ENCODE data around the gene IL31RA.

The IL31RA gene

DNA sequence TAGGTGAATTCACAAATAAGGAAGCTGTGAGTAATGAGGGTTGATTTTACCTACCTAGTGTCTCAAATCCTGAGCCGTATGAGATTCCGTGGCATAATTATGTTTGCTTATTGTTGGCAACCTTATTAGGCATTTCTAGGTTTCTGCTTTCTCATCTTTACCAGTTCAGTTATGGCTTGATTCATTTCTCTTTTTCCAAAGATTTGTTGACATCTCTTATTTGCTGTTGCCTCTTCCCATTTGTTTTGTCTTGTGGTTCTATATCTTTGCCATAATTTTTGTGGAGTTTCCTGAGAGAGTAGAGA, 470 bp downstream of the IL31RA start:
- no peak overlapping the region for H3K27ac Mint-ChIP-seq
- H3K4me1 Mint-ChIP-seq: no peaks in the 10 kb centered on the region
- peaks cover 15 to 26% of the 10 kb centered on the region in 2 donors for H3K27me3 Mint-ChIP-seq
- no peak overlapping the region for H3K4me3 Mint-ChIP-seq
- ATAC-seq (replicated peaks) (no peak), DNase-seq (no peak)
- H3K9me3 Mint-ChIP-seq: no peaks in the 10 kb centered on the region
- no peaks in the 10 kb centered on the region for H3K36me3 Mint-ChIP-seq

DNA sequence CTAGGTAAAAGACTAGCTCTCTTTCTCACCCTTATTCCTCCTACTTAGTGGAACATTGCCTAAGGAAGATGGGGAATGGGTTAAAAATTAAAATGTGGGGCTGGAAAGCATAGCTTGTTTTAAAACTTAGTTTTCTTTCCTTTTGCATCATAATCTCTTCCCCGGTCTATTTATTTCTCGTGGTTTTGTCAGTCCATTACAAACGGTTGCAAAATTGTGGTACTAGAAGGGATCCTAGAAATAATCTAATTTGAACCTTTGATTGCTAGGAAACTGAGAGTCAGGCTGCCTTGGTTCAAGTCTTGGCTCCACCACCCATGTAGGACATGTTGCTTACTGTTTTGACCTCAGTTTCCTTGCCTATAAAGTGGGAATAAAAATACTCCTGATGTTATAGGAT, 1.3 kb downstream of the IL31RA start:
- Mint-ChIP-seq H3K27ac (no peak overlapping the region), H3K4me3 (no peak overlapping the region), H3K4me1 (no peaks in the 10 kb centered on the region), H3K27me3 (peaks cover 15 to 27% of the 10 kb centered on the region in 2 donors), H3K9me3 (no peaks in the 10 kb centered on the region), H3K36me3 (no peaks in the 10 kb centered on the region)
- no peak for DNase-seq
- ATAC-seq (replicated peaks): no peak

DNA sequence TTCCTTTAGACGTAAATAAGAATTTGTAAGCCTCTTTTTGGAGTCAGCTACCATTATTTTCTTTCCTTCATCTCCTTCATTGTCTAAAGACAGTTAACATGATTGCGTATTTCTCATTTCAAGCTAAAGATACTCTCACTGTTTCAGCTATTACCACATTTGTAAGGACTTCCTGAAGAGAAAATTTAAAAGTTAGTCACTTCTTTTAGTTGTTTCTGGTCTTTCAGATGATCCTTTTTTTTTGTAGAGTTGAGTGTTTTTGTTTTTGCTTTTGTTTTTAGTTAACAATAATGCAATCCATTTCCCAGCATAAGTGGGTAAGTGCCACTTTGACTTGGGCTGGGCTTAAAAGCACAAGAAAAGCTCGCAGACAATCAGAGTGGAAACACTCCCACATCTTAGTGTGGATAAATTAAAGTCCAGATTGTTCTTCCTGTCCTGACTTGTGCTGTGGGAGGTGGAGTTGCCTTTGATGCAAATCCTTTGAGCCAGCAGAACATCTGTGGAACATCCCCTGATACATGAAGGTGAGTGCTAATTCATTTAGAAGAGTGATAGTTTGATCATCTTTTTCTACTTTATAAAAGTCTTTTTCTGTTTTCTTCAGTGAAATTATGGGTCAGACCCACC, 2.0 kb downstream of the IL31RA start:
- H3K27ac Mint-ChIP-seq: no peak overlapping the region
- H3K27me3 Mint-ChIP-seq: peaks cover 15 to 30% of the 10 kb centered on the region in 2 donors
- DNase-seq: no peak
- ATAC-seq (replicated peaks): no peak
- H3K4me1 Mint-ChIP-seq: no peaks in the 10 kb centered on the region
- H3K9me3 Mint-ChIP-seq: no peaks in the 10 kb centered on the region
- no peaks in the 10 kb centered on the region for H3K36me3 Mint-ChIP-seq
- H3K4me3 Mint-ChIP-seq: no peak overlapping the region

DNA sequence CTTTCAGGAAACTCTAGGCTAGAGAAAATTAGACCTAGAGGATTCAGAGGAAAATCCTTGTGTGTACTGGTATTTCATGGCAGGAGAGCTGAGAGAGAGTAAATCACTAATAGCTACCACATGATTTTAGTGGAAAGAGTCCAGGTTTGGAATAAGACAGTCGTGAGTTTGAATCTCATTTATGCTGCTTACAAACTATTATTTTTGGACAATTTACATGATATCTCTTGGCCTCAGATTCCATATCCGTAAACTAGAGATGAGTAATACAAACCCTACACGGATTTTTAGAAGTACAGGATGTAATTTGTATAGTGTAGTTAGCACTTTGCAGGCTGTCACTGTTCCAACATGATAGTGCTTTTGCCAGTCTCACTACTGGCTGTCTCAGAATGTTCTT, 2.7 kb downstream of the IL31RA start:
- H3K4me3 Mint-ChIP-seq: no peak overlapping the region
- H3K4me1 Mint-ChIP-seq: no peaks in the 10 kb centered on the region
- ATAC-seq (replicated peaks) (no peak), DNase-seq (no peak)
- no peaks in the 10 kb centered on the region for H3K36me3 Mint-ChIP-seq
- no peak overlapping the region for H3K27ac Mint-ChIP-seq
- H3K27me3 Mint-ChIP-seq: peaks cover 18 to 33% of the 10 kb centered on the region in 2 donors
- H3K9me3 Mint-ChIP-seq: no peaks in the 10 kb centered on the region

DNA sequence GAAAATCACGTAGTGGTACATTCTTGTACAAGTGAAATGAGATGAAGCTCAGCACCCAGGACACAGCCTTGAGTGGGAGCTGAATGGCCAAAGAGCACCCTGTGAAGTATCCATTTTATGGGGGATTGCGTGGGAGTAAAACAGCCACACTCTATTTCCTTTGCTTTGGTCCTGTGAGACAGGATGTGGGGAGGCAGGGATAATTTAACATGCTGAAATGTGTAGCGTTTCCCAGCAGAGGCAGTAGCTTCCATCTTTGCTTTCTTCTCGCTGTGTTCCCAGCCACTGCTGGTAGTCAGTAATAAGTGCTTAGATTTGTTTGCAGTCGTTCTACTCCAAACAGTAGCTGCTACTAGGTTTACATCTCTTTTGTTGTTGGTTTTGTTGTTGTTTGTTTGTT, 4.4 kb downstream of the IL31RA start:
- H3K4me1 Mint-ChIP-seq: no peaks in the 10 kb centered on the region
- ATAC-seq (replicated peaks): no peak

DNA sequence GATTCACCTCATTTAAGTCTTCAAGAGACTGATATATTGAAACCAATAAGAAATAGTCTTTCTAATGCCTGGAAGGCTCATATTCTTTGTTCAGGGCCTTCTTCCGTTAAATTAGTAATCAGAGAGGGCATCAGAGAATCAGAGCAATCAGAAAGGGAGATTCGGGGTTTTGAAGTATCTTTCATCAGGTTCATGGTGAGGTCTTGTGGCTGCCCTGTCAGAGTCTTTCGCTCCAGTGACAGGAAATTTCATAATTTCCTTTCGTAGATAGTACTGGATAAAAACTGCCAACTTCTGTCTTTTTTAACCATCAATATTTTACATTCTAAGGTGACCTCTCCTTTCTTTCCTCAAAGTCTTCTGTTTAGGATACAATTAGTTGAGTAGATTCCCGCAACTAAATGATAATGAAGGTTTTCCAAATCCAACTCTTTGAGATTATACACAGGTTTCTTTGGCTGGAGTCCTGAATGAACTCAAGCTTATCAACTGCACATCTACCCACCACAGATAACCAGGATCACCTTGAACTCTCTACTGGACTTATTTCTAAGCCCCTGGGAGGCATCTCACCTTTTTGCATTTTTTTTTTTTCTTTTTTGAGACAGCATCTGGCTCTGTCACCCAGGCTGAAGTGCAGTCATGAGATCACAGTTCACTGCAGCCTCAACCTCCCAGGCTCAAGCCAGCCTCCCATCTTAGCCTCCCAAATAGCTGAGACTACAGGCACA, 5.5 kb downstream of the IL31RA start:
- Mint-ChIP-seq H3K36me3 (no peaks in the 10 kb centered on the region), H3K27ac (no peak overlapping the region), H3K9me3 (no peaks in the 10 kb centered on the region), H3K4me1 (no peaks in the 10 kb centered on the region), H3K4me3 (no peak overlapping the region), H3K27me3 (peaks cover 6 to 23% of the 10 kb centered on the region in 2 donors)
- DNase-seq: no peak
- ATAC-seq (replicated peaks): no peak

More for the DNA sequence above, 4.4 kb downstream of the IL31RA start:
- no peaks in the 10 kb centered on the region for H3K36me3 Mint-ChIP-seq
- no peaks in the 10 kb centered on the region for H3K9me3 Mint-ChIP-seq
- DNase-seq: no peak
- H3K4me3 Mint-ChIP-seq: no peak overlapping the region
- peaks cover 15 to 30% of the 10 kb centered on the region in 2 donors for H3K27me3 Mint-ChIP-seq
- H3K27ac Mint-ChIP-seq: no peak overlapping the region

DNA sequence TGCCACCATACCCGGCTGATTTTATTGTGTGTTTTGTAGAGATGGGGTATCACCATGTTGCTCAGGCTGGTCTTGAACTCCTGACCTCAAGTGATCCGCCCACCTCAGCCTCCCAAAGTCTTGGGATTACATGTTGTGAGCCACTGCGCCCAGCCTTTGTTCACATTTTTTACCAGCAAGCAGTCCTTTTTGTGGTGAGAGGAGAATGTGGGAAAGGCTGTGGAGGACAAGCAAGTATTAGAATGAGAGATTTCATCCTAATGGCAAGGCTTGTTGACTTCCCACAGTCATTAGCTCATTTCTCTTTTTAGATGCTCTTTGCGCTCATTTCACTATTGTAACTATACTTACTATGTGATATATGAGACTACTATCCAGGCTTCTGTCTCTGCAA, 6.1 kb downstream of the IL31RA start:
- H3K4me1 Mint-ChIP-seq: no peaks in the 10 kb centered on the region

DNA sequence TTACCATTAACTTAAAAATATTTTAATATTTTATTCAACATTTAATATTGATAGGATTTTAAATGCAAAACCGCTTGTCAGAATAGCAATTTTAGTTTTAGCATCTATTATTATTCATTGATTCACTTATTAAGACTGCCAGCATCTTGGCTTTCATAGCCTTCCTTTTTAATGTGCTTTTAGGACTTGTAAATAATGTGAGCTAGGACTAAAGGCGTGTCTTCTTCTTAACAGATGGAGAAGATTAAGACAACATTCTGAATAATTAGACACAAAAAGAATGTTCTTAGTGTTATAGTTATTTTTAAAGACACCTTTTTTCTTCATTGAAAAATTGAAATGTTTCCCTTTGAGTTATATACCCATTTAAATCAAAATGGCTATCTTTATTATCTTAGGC, 6.9 kb downstream of the IL31RA start:
- Mint-ChIP-seq H3K4me3 (no peak overlapping the region), H3K9me3 (no peaks in the 10 kb centered on the region), H3K27me3 (peaks cover 6 to 16% of the 10 kb centered on the region in 2 donors), H3K36me3 (no peaks in the 10 kb centered on the region), H3K27ac (no peak overlapping the region), H3K4me1 (no peaks in the 10 kb centered on the region)
- no peak for DNase-seq
- no peak for ATAC-seq (replicated peaks)

More for the DNA sequence above, 6.1 kb downstream of the IL31RA start:
- DNase-seq (no peak), ATAC-seq (replicated peaks) (no peak)
- no peak overlapping the region for H3K27ac Mint-ChIP-seq
- peaks cover 6 to 20% of the 10 kb centered on the region in 2 donors for H3K27me3 Mint-ChIP-seq
- H3K36me3 Mint-ChIP-seq: no peaks in the 10 kb centered on the region
- no peaks in the 10 kb centered on the region for H3K9me3 Mint-ChIP-seq
- no peak overlapping the region for H3K4me3 Mint-ChIP-seq

DNA sequence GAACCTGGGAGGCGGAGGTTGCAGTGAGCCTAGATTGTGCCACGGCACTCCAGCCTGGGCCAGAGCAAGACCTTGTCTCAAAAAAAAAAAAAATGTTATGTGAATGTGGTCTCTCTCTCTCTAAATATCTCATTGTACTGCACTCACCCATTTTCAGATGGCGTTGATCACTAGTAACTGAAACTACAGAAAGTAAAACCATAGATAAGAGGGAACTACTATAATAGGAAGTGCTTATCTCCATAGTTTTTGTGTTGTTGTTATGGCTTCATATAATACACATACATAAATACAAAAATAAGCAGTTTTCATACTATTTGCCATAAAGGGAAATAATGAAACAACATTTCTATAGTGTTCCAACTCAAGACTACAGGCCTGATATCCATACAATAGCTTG, 9.1 kb downstream of the IL31RA start:
- no peak for DNase-seq
- Mint-ChIP-seq H3K4me3 (no peak overlapping the region), H3K27ac (no peak overlapping the region), H3K4me1 (no peaks in the 10 kb centered on the region), H3K9me3 (no peaks in the 10 kb centered on the region), H3K36me3 (no peaks in the 10 kb centered on the region), H3K27me3 (peaks cover 6 to 16% of the 10 kb centered on the region in 2 donors)
- ATAC-seq (replicated peaks): no peak

DNA sequence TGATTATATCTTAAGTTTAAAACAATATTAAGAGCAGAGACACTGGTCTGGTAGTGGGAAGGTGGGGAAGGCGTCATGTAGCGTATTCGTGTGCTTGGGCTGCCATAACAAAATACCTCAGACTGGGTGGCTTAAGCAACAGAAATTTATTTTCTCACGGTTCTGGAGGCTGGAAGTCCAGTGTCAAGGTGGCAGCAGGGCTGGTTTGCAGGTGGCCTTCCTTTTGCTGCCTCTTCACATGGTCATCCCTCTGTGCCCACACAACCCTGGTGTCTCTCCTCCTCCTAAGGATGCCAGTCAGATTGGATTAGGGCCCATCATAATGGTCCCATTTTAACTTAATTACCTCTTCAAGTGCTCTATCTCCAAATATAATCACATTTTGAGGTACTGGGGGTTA, 9.6 kb downstream of the IL31RA start:
- no peaks in the 10 kb centered on the region for H3K9me3 Mint-ChIP-seq

DNA sequence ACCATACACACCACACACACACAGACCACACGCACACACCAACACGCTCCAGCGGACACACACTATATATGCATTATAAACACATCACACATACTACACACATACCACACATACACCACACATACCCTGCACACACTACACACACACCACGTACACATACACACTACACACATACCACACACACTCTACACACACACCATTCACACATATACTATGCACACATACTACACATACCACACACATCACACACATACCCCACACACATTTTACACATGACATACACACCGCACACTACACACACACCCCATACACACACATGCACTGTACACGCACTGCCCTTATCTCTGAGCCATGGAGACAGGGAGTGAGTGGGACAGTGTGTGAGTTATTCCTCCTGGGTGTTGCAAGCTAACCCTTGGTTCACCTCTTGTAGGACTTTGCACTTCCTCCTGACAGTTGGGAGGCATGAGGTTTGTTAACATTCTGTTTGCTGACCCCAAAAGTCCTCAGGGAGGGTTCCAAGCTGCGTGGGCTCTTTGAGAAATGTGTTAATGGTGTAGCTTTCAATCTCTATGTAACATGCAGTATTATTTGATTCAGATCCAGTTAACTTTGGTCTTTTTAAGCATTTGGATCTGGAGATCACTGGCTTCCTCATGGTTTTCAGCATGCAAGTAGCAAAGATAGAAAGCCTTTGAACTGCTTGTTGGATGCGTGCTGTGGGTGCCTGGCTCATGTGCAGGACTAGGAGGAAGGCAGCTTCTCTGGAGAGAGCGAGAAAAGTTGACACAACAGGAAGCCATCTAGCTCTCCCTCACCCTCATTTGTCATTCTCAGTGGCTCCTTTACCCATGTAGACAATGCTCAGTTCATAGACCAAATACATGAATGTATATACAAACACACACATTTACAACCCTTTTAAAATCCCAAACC, 13.7 kb downstream of the IL31RA start:
- H3K4me3 Mint-ChIP-seq: no peak overlapping the region
- ATAC-seq (replicated peaks) (no peak), DNase-seq (no peak)
- no peak overlapping the region for H3K27ac Mint-ChIP-seq
- no peaks in the 10 kb centered on the region for H3K4me1 Mint-ChIP-seq
- peaks cover 0 to 2% of the 10 kb centered on the region in 2 donors for H3K9me3 Mint-ChIP-seq
- H3K27me3 Mint-ChIP-seq: peaks cover 5 to 8% of the 10 kb centered on the region in 2 donors
- no peaks in the 10 kb centered on the region for H3K36me3 Mint-ChIP-seq

More for the DNA sequence above, 9.6 kb downstream of the IL31RA start:
- no peak for ATAC-seq (replicated peaks)
- Mint-ChIP-seq H3K4me3 (no peak overlapping the region), H3K4me1 (no peaks in the 10 kb centered on the region), H3K27ac (no peak overlapping the region), H3K27me3 (peaks cover 6 to 15% of the 10 kb centered on the region in 2 donors), H3K36me3 (no peaks in the 10 kb centered on the region)
- DNase-seq: no peak

DNA sequence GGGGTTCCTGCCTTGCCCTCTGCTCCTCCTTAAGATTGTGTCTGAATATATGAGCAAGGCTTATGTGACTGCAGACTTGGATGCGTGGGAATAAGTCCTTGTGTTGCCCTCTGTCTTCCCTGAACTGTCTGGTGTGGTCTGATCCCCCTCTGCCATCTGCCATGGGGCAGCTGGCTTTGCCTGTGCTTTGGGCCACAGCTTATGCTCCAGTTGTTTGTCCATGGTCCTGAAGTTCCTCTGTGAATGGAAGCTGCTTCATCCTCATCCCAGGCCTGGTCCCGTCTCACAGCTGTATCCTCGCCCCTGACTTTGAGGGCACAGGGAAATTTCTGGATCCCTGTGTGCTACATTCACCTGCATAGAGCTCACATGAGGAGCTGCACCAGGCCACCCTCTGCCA, 14.7 kb downstream of the IL31RA start:
- DNase-seq (no peak), ATAC-seq (replicated peaks) (no peak)
- no peak overlapping the region for H3K27ac Mint-ChIP-seq

DNA sequence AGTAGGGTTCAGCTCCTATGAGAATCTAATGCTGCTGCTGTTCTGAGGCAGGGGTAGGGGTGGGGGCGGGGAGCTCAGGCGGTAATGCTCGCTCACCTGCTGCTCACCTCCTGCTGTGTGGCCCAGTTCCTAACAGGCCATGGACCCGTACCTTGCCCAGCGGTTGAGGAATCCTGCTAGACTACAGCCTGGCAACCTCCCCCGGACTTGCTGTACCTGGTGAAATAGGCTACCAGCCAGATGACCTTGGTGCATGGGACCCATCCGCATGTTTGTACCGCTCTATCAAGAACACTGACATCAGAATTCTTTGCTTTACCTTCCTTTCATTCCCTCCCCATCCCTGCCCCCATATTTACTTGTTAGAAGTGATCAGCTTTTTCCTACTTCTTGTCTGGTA, 15.3 kb downstream of the IL31RA start:
- Mint-ChIP-seq H3K27me3 (peaks cover 5 to 8% of the 10 kb centered on the region in 2 donors), H3K36me3 (no peaks in the 10 kb centered on the region), H3K4me3 (no peak overlapping the region), H3K27ac (no peak overlapping the region), H3K9me3 (peaks cover 0 to 2% of the 10 kb centered on the region in 2 donors), H3K4me1 (no peaks in the 10 kb centered on the region)
- DNase-seq: no peak
- no peak for ATAC-seq (replicated peaks)

More for the DNA sequence above, 14.7 kb downstream of the IL31RA start:
- Mint-ChIP-seq H3K27me3 (peaks cover 5 to 8% of the 10 kb centered on the region in 2 donors), H3K4me3 (no peak overlapping the region), H3K9me3 (peaks cover 0 to 2% of the 10 kb centered on the region in 2 donors), H3K4me1 (no peaks in the 10 kb centered on the region), H3K36me3 (no peaks in the 10 kb centered on the region)

DNA sequence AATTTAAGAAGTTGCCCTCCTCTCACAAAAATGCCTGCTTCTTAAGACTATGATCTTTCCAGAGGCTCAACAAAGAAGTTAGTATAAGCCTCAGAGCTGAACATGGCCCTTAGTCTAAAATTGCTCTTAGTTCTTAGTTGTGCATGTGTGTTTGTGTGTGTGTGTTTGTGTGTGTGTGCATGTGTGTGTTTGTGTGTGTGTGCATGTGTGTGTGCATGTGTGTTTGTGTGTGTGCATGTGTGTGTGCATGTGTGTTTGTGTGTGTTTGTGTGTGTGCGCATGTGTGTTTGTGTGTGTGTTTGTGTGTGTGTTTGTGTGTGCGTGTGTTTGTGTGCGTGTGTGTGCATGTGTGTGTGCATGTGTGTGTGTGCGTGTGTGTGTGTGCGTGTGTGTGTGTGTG, 15.8 kb downstream of the IL31RA start:
- H3K4me3 Mint-ChIP-seq: no peak overlapping the region
- peaks cover 5 to 8% of the 10 kb centered on the region in 2 donors for H3K27me3 Mint-ChIP-seq
- peaks cover 0 to 2% of the 10 kb centered on the region in 2 donors for H3K9me3 Mint-ChIP-seq
- H3K27ac Mint-ChIP-seq: no peak overlapping the region
- no peaks in the 10 kb centered on the region for H3K36me3 Mint-ChIP-seq
- DNase-seq (no peak), ATAC-seq (replicated peaks) (no peak)
- H3K4me1 Mint-ChIP-seq: no peaks in the 10 kb centered on the region

Measured in stimulated activated naive B cell treated with anti-CD40 and anti-IgM and Interleukin-4, amounts not matched to agents 10 μg/mL and 1 μg/mL and 100 μg/mL, for 72 hours (primary cell).